CD14-positive monocyte (primary cell): ENCODE results near the gene SIK2. TPM values are rescaled to one million over a fixed set of nuclear protein-coding genes. Genes with fewer than 3 reads are reported as not detected.

Experiments
- DNase-seq, 3 donors: peaks; one replicate each; pipeline ENCODE4 v3.0.0-alpha.2; 2011 to 2022
- H2AFZ ChIP-seq: 2 replicates; pipeline ENCODE4 v1.6.0; 2012; ENCODE audit warnings: mild to moderate bottlenecking, low read depth, low read length, inconsistent platforms; ENCODE audit not compliant: insufficient read depth, poor library complexity, severe bottlenecking
- H3K27ac ChIP-seq, 2 donors: 1 replicate in 1 of 2; 2 replicates in 1 of 2; pipeline ENCODE4 v1.5.1; 2012 to 2013; ENCODE audit warnings: low read length in 2 of 2, control low read depth in 1 of 2, inconsistent platforms in 1 of 2, low read depth in 1 of 2, mild to moderate bottlenecking in 1 of 2
- H3K27me3 ChIP-seq, 2 donors: one replicate each; pipeline versions ENCODE4 v1.6.0 to v1.6.1; 2011 to 2013; ENCODE audit warnings: low read length in 2 of 2; ENCODE audit not compliant: control insufficient read depth in 2 of 2, insufficient read depth in 2 of 2
- H3K36me3 ChIP-seq, 2 donors: replicated peaks in 1 of 2; 1 replicate in 1 of 2; 2 replicates in 1 of 2; pipeline versions ENCODE4 v1.5.1 to v1.6.1; 2012 to 2013; ENCODE audit warnings: low read length in 2 of 2, control low read depth in 1 of 2, inconsistent platforms in 1 of 2, mild to moderate bottlenecking in 1 of 2; ENCODE audit not compliant: insufficient read depth in 2 of 2, control insufficient read depth in 1 of 2
- H3K4me1 ChIP-seq, 2 donors: 1 replicate in 1 of 2; 2 replicates in 1 of 2; pipeline versions ENCODE4 v1.5.1 to v1.6.1; 2012 to 2013; ENCODE audit warnings: low read length in 2 of 2, control low read depth in 1 of 2, inconsistent platforms in 1 of 2, mild to moderate bottlenecking in 1 of 2, moderate library complexity in 1 of 2; ENCODE audit not compliant: insufficient read depth in 2 of 2, control insufficient read depth in 1 of 2
- H3K4me2 ChIP-seq: replicated peaks from 2 replicates; pipeline ENCODE3; 2012; ENCODE audit warnings: low read length, moderate library complexity, mild to moderate bottlenecking; ENCODE audit not compliant: poor library complexity, severe bottlenecking; ENCODE audit errors: extremely low read depth
- H3K4me3 ChIP-seq, 3 experiments: fragments of 200-600 bp in 1 of 3; sonication (generic) in 1 of 3; replicated peaks in 1 of 3; 1 replicate in 2 of 3; 2 replicates in 1 of 3; pipeline ENCODE4 v1.5.1; 2011 to 2013; ENCODE audit warnings: low read length in 3 of 3, mild to moderate bottlenecking in 3 of 3, control low read depth in 2 of 3, low read depth in 2 of 3, inconsistent platforms in 1 of 3, moderate library complexity in 1 of 3
- H3K79me2 ChIP-seq: 2 replicates; pipeline ENCODE4 v1.6.0; 2012; ENCODE audit warnings: mild to moderate bottlenecking, control low read depth, inconsistent platforms, low read length, moderate library complexity; ENCODE audit not compliant: insufficient read depth
- H3K9ac ChIP-seq: 2 replicates; pipeline ENCODE4 v1.6.0; 2017; ENCODE audit warnings: low read length, mild to moderate bottlenecking; ENCODE audit not compliant: insufficient read depth, poor library complexity, severe bottlenecking
- H3K9me3 ChIP-seq, 2 donors: replicated peaks in 1 of 2; 1 replicate in 1 of 2; 2 replicates in 1 of 2; pipeline versions ENCODE4 v1.5.1 to v1.6.1; 2012 to 2013; ENCODE audit warnings: low read length in 2 of 2, control low read depth in 1 of 2; ENCODE audit not compliant: control insufficient read depth in 1 of 2, insufficient read depth in 1 of 2
- H4K20me1 ChIP-seq: 2 replicates; pipeline ENCODE4 v1.6.0; 2012; ENCODE audit warnings: mild to moderate bottlenecking, low read length, control low read depth, moderate library complexity; ENCODE audit not compliant: insufficient read depth
- H3K27ac Mint-ChIP-seq, 7 donors: one replicate each; pipeline ENCODE4 v1.8.0; 2020; ENCODE audit warnings: mild to moderate bottlenecking in 7 of 7, mixed read lengths in 7 of 7, moderate library complexity in 6 of 7, inconsistent platforms in 2 of 7
- H3K27me3 Mint-ChIP-seq, 3 donors: one replicate each; pipeline ENCODE4 v1.8.0; 2021 to 2022; ENCODE audit warnings: low read depth in 3 of 3, mild to moderate bottlenecking in 3 of 3, mixed read lengths in 3 of 3, moderate library complexity in 3 of 3, inconsistent platforms in 1 of 3
- H3K36me3 Mint-ChIP-seq, 2 donors: one replicate each; pipeline ENCODE4 v1.8.0; 2020; ENCODE audit warnings: mixed read lengths in 2 of 2, inconsistent platforms in 1 of 2, mild to moderate bottlenecking in 1 of 2
- H3K4me1 Mint-ChIP-seq: one replicate; pipeline ENCODE4 v1.8.0; 2020; ENCODE audit warnings: mild to moderate bottlenecking, mixed read lengths
- H3K4me3 Mint-ChIP-seq, 2 donors: one replicate each; pipeline ENCODE4 v1.8.0; 2020; ENCODE audit warnings: mild to moderate bottlenecking in 2 of 2, mixed read lengths in 2 of 2, moderate library complexity in 1 of 2
- H3K9me3 Mint-ChIP-seq, 7 donors: one replicate each; pipeline ENCODE4 v1.8.0; 2020 to 2022; ENCODE audit warnings: mixed read lengths in 7 of 7, mild to moderate bottlenecking in 6 of 7, moderate library complexity in 6 of 7, inconsistent platforms in 2 of 7
- CTCF ChIP-seq: fragments of 200-600 bp; IDR thresholded peaks from one replicate; pipeline ENCODE4 v1.8.0; 2022; ENCODE audit warnings: antibody characterized with exemption, mild to moderate bottlenecking
- WGBS: methylation state at CpG from one replicate; pipeline ENCODE4 v1.1.5; 2013; ENCODE audit warnings: missing lambda C conversion rate; ENCODE audit not compliant: insufficient coverage; 5-methylcytosine and 5-hydroxymethylcytosine counted together
- intact Hi-C, 2 donors: fragments of 100-400 bp; cut with micrococcal nuclease; formaldehyde crosslinking; loops; one replicate each; pipeline versions ENCODE4 v1.15.0 to v1.15.1; 2023
- polyA plus RNA-seq, 3 donors: library from polyadenylated mRNA; depleted of rRNA in 1 of 3; unstranded in 2 of 3; stranded (reverse) in 1 of 3; fragments of 300-500 nt in 2 of 3; fragments of >200 nt in 1 of 3; fragmentation: Illumina TruSeq in 2 of 3; gene quantifications; 1 replicate in 2 of 3; 2 replicates in 1 of 3; pipeline ENCODE4 v1.2.3, GENCODE V29; 2012 to 2021

SIK2 gene
- polyA plus RNA-seq, 3 donors = 0.16 to 8.8 (median 0.23) TPM

- H3K4me3 Mint-ChIP-seq = no peak overlapping the region
- H4K20me1 ChIP-seq = no peaks in the 10 kb centered on the region
- H3K36me3 ChIP-seq = no peaks in the 10 kb centered on the region
- WGBS = 100% methylated on average over 2 of the region's 10 CpGs
- H3K4me1 ChIP-seq = no peaks in the 10 kb centered on the region
- H3K4me2 ChIP-seq = no peak overlapping the region
- no peaks in the 10 kb centered on the region for H3K9me3 ChIP-seq
- no peak overlapping the region for H3K4me3 ChIP-seq
- DNase-seq = no peak
- no peak overlapping the region for H3K27ac ChIP-seq
- no peaks in the 10 kb centered on the region for H3K79me2 ChIP-seq
- H3K36me3 Mint-ChIP-seq = no peaks in the 10 kb centered on the region
- intact Hi-C loops = loop anchor here in 1 of 2 donors (10.0 kb wide), 1 partner anchor 282 kb away; no protein-coding TSS in a partner anchor
- peaks cover 3% of the 10 kb centered on the region for H3K4me1 Mint-ChIP-seq
- no peaks in the 10 kb centered on the region for H3K9me3 Mint-ChIP-seq
- no peak overlapping the region for H3K9ac ChIP-seq
- peaks cover 0 to 1% (median 0%) of the 10 kb centered on the region in 3 donors for H3K27me3 Mint-ChIP-seq
- H3K27me3 ChIP-seq = no peaks in the 10 kb centered on the region
- TF ChIP-seq CTCF = no peak
- peak overlapping the region; percentile 17 for H2AFZ ChIP-seq
- H3K27ac Mint-ChIP-seq = no peak overlapping the region
Measured at GRCh38 chr11:111562692-111563389, 39.4 kb upstream of the SIK2 start.

DNA sequence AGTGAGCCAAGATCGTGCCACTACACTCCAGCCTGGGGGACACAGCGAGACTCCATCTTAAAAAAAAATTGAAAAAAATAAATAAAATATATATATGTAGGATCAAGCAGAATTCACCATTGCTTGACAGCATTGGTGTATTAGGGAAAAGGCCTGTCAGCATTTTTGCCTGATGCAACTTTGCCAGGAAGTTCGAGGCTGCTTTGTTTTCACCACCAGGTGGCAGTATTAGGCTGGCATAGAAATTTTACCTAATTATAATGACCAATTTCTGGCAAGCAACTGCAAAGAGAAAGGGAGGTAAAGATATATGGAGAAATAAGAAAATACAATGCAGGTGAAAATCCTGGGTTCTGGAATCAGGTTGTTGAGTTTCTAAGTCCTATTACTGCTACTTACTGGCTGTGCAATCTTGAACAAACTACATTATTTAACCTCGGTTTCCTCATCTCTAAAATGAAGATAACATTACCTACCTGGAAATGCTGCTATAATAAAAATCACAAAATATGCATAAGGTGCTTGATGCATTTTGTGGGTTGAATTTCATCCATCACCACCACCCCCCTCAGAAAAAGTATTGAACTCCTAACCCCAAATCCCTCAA is 37.0 kb upstream of the SIK2 start:
- Mint-ChIP-seq H3K4me1 (peaks cover 3% of the 10 kb centered on the region), H3K27ac (no peak overlapping the region), H3K9me3 (no peaks in the 10 kb centered on the region), H3K27me3 (peaks cover 0 to 1% (median 0%) of the 10 kb centered on the region in 3 donors), H3K36me3 (no peaks in the 10 kb centered on the region), H3K4me3 (no peak overlapping the region)
- peak; percentile 41 to 66 (median 53) for DNase-seq
- Histone ChIP-seq H2AFZ (no peak overlapping the region), H3K27ac (no peak overlapping the region), H3K4me1 (no peaks in the 10 kb centered on the region), H3K27me3 (no peaks in the 10 kb centered on the region), H3K9me3 (no peaks in the 10 kb centered on the region), H3K4me2 (no peak overlapping the region), H3K36me3 (no peaks in the 10 kb centered on the region), H4K20me1 (no peaks in the 10 kb centered on the region), H3K79me2 (no peaks in the 10 kb centered on the region), H3K9ac (no peak overlapping the region), H3K4me3 (no peak overlapping the region)
- intact Hi-C loops = loop anchor here in 1 of 2 donors (10.0 kb wide), 1 partner anchor 280 kb away; no protein-coding TSS in a partner anchor
- WGBS = 0% methylated on average over 1 of the region's 4 CpGs
- peak; percentile 90 for TF ChIP-seq CTCF
